Mesenchymal stem cell (in vitro differentiated cells and primary cell): Measurements from ENCODE around the gene SUSD2.

Source experiments
- DNase-seq: peaks from one replicate; pipeline ENCODE4 v3.0.0-alpha.2; 2013
- H2AFZ ChIP-seq: one replicate; pipeline ENCODE4 v1.6.1; 2013; ENCODE audit warnings: low read depth, mild to moderate bottlenecking, control low read depth, inconsistent platforms, low read length, moderate library complexity
- H2AK5ac ChIP-seq: 2 replicates; pipeline ENCODE4 v1.6.1; 2013; ENCODE audit warnings: low read length, moderate library complexity, mild to moderate bottlenecking, inconsistent platforms; ENCODE audit not compliant: severe bottlenecking
- H2BK120ac ChIP-seq: one replicate; pipeline ENCODE4 v1.6.1; 2013; ENCODE audit warnings: low read depth, mild to moderate bottlenecking, inconsistent platforms, low read length, moderate library complexity
- H2BK12ac ChIP-seq, 2 experiments: one replicate each; pipeline ENCODE4 v1.6.1; 2013; ENCODE audit warnings: inconsistent platforms in 2 of 2, low read length in 2 of 2, mild to moderate bottlenecking in 2 of 2, moderate library complexity in 2 of 2, control low read depth in 1 of 2
- H2BK15ac ChIP-seq: one replicate; pipeline ENCODE4 v1.6.1; 2013; ENCODE audit warnings: mild to moderate bottlenecking, low read depth, inconsistent platforms; ENCODE audit not compliant: poor library complexity, severe bottlenecking
- H2BK5ac ChIP-seq: 2 replicates; pipeline ENCODE4 v1.6.1; 2013; ENCODE audit warnings: low read depth, mild to moderate bottlenecking, low read length, control low read depth, inconsistent platforms; ENCODE audit not compliant: poor library complexity, severe bottlenecking
- H3K14ac ChIP-seq, 2 experiments: one replicate each; pipeline ENCODE4 v1.6.1; 2013; ENCODE audit warnings: inconsistent platforms in 2 of 2, low read length in 2 of 2, control low read depth in 1 of 2, mild to moderate bottlenecking in 1 of 2, moderate library complexity in 1 of 2
- H3K18ac ChIP-seq, 2 experiments: one replicate each; pipeline ENCODE4 v1.6.1; 2013; ENCODE audit warnings: inconsistent platforms in 2 of 2, low read length in 2 of 2, control low read depth in 1 of 2, low read depth in 1 of 2, mild to moderate bottlenecking in 1 of 2
- H3K23ac ChIP-seq, 2 experiments: one replicate each; pipeline ENCODE4 v1.6.1; 2013; ENCODE audit warnings: inconsistent platforms in 2 of 2, low read length in 2 of 2, mild to moderate bottlenecking in 2 of 2, moderate library complexity in 2 of 2, control low read depth in 1 of 2
- H3K27ac ChIP-seq: 2 replicates; pipeline ENCODE4 v1.5.1; 2013; ENCODE audit warnings: mild to moderate bottlenecking, moderate library complexity, low read length, control low read depth, inconsistent platforms; ENCODE audit not compliant: poor library complexity, severe bottlenecking
- H3K27me3 ChIP-seq, 2 experiments: 2 replicates each; pipeline versions ENCODE4 v1.6.1 to v1.7.0; 2013; ENCODE audit warnings: low read length in 2 of 2, mild to moderate bottlenecking in 2 of 2, moderate library complexity in 2 of 2, control low read depth in 1 of 2, inconsistent platforms in 1 of 2; ENCODE audit not compliant: control insufficient read depth in 1 of 2, insufficient read depth in 1 of 2
- H3K36me3 ChIP-seq, 2 experiments: 2 replicates each; pipeline versions ENCODE4 v1.6.1 to v1.7.0; 2013; ENCODE audit warnings: low read length in 2 of 2, control low read depth in 1 of 2, inconsistent platforms in 1 of 2, low read depth in 1 of 2, mild to moderate bottlenecking in 1 of 2; ENCODE audit not compliant: insufficient read depth in 2 of 2, control insufficient read depth in 1 of 2
- H3K4ac ChIP-seq, 2 experiments: one replicate each; pipeline ENCODE4 v1.6.1; 2013; ENCODE audit warnings: inconsistent platforms in 2 of 2, low read length in 2 of 2, mild to moderate bottlenecking in 2 of 2, moderate library complexity in 2 of 2, control low read depth in 1 of 2, low read depth in 1 of 2
- H3K4me1 ChIP-seq: 2 replicates; pipeline ENCODE4 v1.6.1; 2013; ENCODE audit warnings: low read depth, low read length, control low read depth; ENCODE audit not compliant: control insufficient read depth, insufficient read depth
- H3K4me2 ChIP-seq: 2 replicates; pipeline ENCODE4 v1.6.1; 2013; ENCODE audit warnings: low read length, mild to moderate bottlenecking, inconsistent platforms; ENCODE audit not compliant: poor library complexity, severe bottlenecking
- H3K4me3 ChIP-seq, 2 experiments: 2 replicates each; pipeline versions ENCODE4 v1.5.1 to v1.7.0; 2013; ENCODE audit warnings: low read length in 2 of 2, mild to moderate bottlenecking in 2 of 2, control low read depth in 1 of 2, low read depth in 1 of 2; ENCODE audit not compliant: insufficient read depth in 1 of 2
- H3K79me1 ChIP-seq: replicated peaks from 2 replicates; pipeline ENCODE4 v1.6.1; 2013; ENCODE audit warnings: mild to moderate bottlenecking, control low read depth, low read length, inconsistent platforms; ENCODE audit not compliant: poor library complexity, severe bottlenecking
- H3K9ac ChIP-seq: 2 replicates; pipeline ENCODE4 v1.7.0; 2013; ENCODE audit warnings: mild to moderate bottlenecking, low read length, moderate library complexity
- H3K9me3 ChIP-seq: 2 replicates; pipeline ENCODE4 v1.7.0; 2013; ENCODE audit warnings: mild to moderate bottlenecking, low read length; ENCODE audit not compliant: control insufficient read depth
- H4K8ac ChIP-seq: one replicate; pipeline ENCODE4 v1.6.1; 2013; ENCODE audit warnings: inconsistent platforms, mild to moderate bottlenecking, low read length, moderate library complexity
- H4K91ac ChIP-seq: one replicate; pipeline ENCODE4 v1.6.1; 2013; ENCODE audit warnings: mild to moderate bottlenecking, low read length, inconsistent platforms
- WGBS: methylation state at CpG from one replicate; pipeline ENCODE4 v1.1.7; 2013; ENCODE audit warnings: mixed read lengths; 5-methylcytosine and 5-hydroxymethylcytosine counted together

Gene SUSD2

GRCh38 chr22:24185501-24186351 is 4.4 kb downstream of the SUSD2 start:
- H3K36me3 ChIP-seq = peaks cover 0 to 4% of the 10 kb centered on the region in 2 experiments
- DNase-seq = no peak
- no peak overlapping the region for H4K8ac ChIP-seq
- H3K4me3 ChIP-seq = no peak overlapping the region
- H3K23ac ChIP-seq = no peak overlapping the region
- H3K4me2 ChIP-seq = no peak overlapping the region
- no peaks in the 10 kb centered on the region for H3K79me1 ChIP-seq
- 94% methylated on average over 51 of the region's 51 CpGs for WGBS
- H2AK5ac ChIP-seq = no peak overlapping the region
- no peak overlapping the region for H2BK120ac ChIP-seq
- H3K27ac ChIP-seq = no peak overlapping the region
- H2BK12ac ChIP-seq = no peak overlapping the region
- H4K91ac ChIP-seq = peak overlapping the region; percentile 25
- H3K27me3 ChIP-seq = no peaks in the 10 kb centered on the region
- H2AFZ ChIP-seq = no peak overlapping the region
- H3K9ac ChIP-seq = no peak overlapping the region
- no peak overlapping the region for H3K18ac ChIP-seq
- H2BK15ac ChIP-seq = no peak overlapping the region
- no peaks in the 10 kb centered on the region for H3K9me3 ChIP-seq
- H3K4ac ChIP-seq = no peak overlapping the region
- no peak overlapping the region for H2BK5ac ChIP-seq
- H3K14ac ChIP-seq = no peak overlapping the region
- peaks cover 16% of the 10 kb centered on the region for H3K4me1 ChIP-seq

GRCh38 chr22:24186352-24186740 is 5.1 kb downstream of the SUSD2 start:
- no peak overlapping the region for H4K8ac ChIP-seq
- H2BK15ac ChIP-seq = no peak overlapping the region
- WGBS = 89% methylated on average over 11 of the region's 15 CpGs
- H2BK5ac ChIP-seq = no peak overlapping the region
- H3K79me1 ChIP-seq = no peaks in the 10 kb centered on the region
- no peak overlapping the region for H3K18ac ChIP-seq
- no peak overlapping the region for H3K9ac ChIP-seq
- peak overlapping the region; percentile 32 for H4K91ac ChIP-seq
- H3K27ac ChIP-seq = no peak overlapping the region
- H3K36me3 ChIP-seq = peaks cover 0 to 4% of the 10 kb centered on the region in 2 experiments
- H2AFZ ChIP-seq = no peak overlapping the region
- no peaks in the 10 kb centered on the region for H3K9me3 ChIP-seq
- H3K14ac ChIP-seq = no peak overlapping the region
- H3K4me1 ChIP-seq = peaks cover 15% of the 10 kb centered on the region
- DNase-seq = no peak
- H2BK120ac ChIP-seq = no peak overlapping the region
- H3K4me3 ChIP-seq = no peak overlapping the region
- H2BK12ac ChIP-seq = no peak overlapping the region
- no peak overlapping the region for H3K4me2 ChIP-seq
- no peaks in the 10 kb centered on the region for H3K27me3 ChIP-seq
- no peak overlapping the region for H2AK5ac ChIP-seq
- no peak overlapping the region for H3K23ac ChIP-seq
- H3K4ac ChIP-seq = peak overlapping the region in 1 of 2 experiments; percentile 9

GRCh38 chr22:24186892-24187670 is 5.8 kb downstream of the SUSD2 start:
- Histone ChIP-seq H3K4me1 (peaks cover 9% of the 10 kb centered on the region), H3K79me1 (no peaks in the 10 kb centered on the region), H3K27ac (no peak overlapping the region), H3K36me3 (peaks cover 0 to 4% of the 10 kb centered on the region in 2 experiments), H3K4ac (no peak overlapping the region), H4K8ac (no peak overlapping the region), H3K23ac (no peak overlapping the region), H2AK5ac (no peak overlapping the region), H2BK15ac (no peak overlapping the region), H4K91ac (peak overlapping the region; percentile 32), H3K9me3 (no peaks in the 10 kb centered on the region), H3K27me3 (no peaks in the 10 kb centered on the region), H2BK5ac (no peak overlapping the region), H3K18ac (no peak overlapping the region), H3K4me2 (no peak overlapping the region), H3K4me3 (no peak overlapping the region), H2AFZ (no peak overlapping the region), H2BK12ac (peak overlapping the region in 1 of 2 experiments; percentile 50), H3K9ac (no peak overlapping the region), H3K14ac (no peak overlapping the region), H2BK120ac (no peak overlapping the region)
- DNase-seq = no peak
- WGBS = 87% methylated on average over 34 of the region's 34 CpGs
